HG03103 (cell line): ENCODE measurements around the gene TGFA.

ENCODE experiments used
- ATAC-seq: cut with Tn5 transposase; IDR thresholded peaks from one replicate; pipeline ENCODE4 v1.9.1; 2021; ENCODE audit warnings: low read depth; ENCODE audit not compliant: unreplicated experiment

The TGFA gene

GRCh38 chr2:70501728-70502127 is 51.9 kb downstream of the TGFA start:
- no peak for ATAC-seq

GRCh38 chr2:70501215-70501614 is 52.4 kb downstream of the TGFA start:
- ATAC-seq = no peak

- ATAC-seq = no peak
Measured at GRCh38 chr2:70499253-70499652, 54.4 kb downstream of the TGFA start.

GRCh38 chr2:70498528-70498927 is 55.1 kb downstream of the TGFA start:
- ATAC-seq = no peak

GRCh38 chr2:70498054-70498453 is 55.6 kb downstream of the TGFA start:
- peak; percentile 54 for ATAC-seq

- ATAC-seq = no peak
Measured at GRCh38 chr2:70496819-70497218, 56.8 kb downstream of the TGFA start.

GRCh38 chr2:70494293-70494886 is 59.2 kb downstream of the TGFA start:
- no peak for ATAC-seq

- ATAC-seq = no peak
Measured at GRCh38 chr2:70490381-70490780, 63.2 kb downstream of the TGFA start.

GRCh38 chr2:70489165-70489564 is 64.5 kb downstream of the TGFA start:
- ATAC-seq = no peak

- ATAC-seq = no peak
Measured at GRCh38 chr2:70484086-70484485, 69.5 kb downstream of the TGFA start.

GRCh38 chr2:70482401-70482800 is 71.2 kb downstream of the TGFA start:
- ATAC-seq = no peak

GRCh38 chr2:70480468-70480867 is 73.2 kb downstream of the TGFA start:
- ATAC-seq = no peak

- no peak for ATAC-seq
Measured at GRCh38 chr2:70479816-70480215, 73.8 kb downstream of the TGFA start.

GRCh38 chr2:70477441-70477844 is 76.2 kb downstream of the TGFA start:
- no peak for ATAC-seq

GRCh38 chr2:70475266-70475665 is 78.4 kb downstream of the TGFA start:
- ATAC-seq = no peak

- no peak for ATAC-seq
Measured at GRCh38 chr2:70474256-70474848, 79.3 kb downstream of the TGFA start.

- no peak for ATAC-seq
Measured at GRCh38 chr2:70473101-70473722, 80.4 kb downstream of the TGFA start.

GRCh38 chr2:70472221-70472890 is 81.3 kb downstream of the TGFA start:
- ATAC-seq = no peak

- no peak for ATAC-seq
Measured at GRCh38 chr2:70471129-70471528, 82.5 kb downstream of the TGFA start.

GRCh38 chr2:70469961-70470360 is 83.7 kb downstream of the TGFA start:
- no peak for ATAC-seq

GRCh38 chr2:70469435-70469834 is 84.2 kb downstream of the TGFA start:
- no peak for ATAC-seq

GRCh38 chr2:70468878-70469277 is 84.7 kb downstream of the TGFA start:
- ATAC-seq = no peak
